Measurements from ENCODE around the gene TLR9.

The TLR9 gene

DNA sequence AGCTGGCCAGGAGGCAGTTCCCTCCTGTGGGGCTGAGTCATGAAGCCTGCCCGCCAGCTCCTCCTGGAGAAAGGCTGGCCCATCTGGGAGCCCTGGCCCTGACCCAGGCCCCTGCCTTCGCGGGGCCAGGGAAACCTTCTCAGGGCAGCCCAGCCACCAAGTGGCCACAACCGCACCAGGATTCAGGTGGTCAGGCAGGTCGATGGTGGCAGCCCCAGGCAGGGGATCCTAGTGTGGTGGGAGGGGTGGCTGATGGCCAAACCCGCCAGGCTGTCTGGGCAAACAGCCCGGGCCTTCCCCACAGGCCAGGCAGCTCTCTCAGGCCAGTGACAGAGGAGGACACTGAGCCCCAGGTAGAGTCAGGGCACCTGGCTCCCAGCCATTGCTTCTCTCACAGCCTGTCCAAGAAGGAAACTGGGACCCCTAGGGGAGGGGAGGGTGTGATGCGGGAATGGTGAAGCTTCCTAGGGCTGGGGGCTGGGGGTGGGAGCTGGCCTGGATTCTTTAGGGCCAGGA lies 12.3 kb upstream of the TLR9 start:
- peak; percentile 92 for DNase-seq (ENCODE audit: low read depth)
- H3K36me3 ChIP-seq (ENCODE audit: control insufficient read depth, insufficient read depth, low read length, severe bottlenecking): peaks cover 19% of the 10 kb centered on the region
- H3K4me3 ChIP-seq (ENCODE audit: low read length): peak overlapping the region; percentile 87

DNA sequence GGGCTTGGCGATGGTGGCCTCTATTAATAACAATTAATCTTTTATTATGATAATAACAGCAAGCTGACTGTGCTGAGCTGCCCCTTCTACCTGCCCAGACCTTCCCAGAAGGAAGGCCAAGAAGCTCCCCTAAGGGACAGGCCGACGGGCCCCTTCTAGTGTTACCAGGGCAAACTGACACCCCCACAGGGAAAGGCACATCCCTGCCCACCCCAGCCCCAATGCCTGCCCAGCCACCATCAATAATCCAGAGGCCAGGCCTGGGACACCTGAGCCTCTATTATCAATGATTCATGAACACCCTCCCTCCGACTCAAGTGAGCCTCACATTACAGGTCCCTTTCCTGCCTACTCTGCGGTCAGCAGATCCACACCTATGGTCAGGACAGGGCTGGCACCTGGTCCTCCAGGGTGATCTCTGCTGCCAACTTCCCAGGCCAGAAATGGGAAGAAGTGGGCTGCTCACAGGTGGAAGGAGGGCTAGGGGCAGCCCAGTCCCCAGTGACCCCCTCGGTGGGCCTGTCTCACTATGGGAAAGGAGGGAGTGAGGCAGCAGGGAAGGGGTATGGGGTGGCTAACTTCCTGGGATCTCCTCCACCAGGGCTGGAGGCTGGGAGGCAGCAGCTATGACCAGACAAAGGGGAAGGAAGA lies 11.7 kb upstream of the TLR9 start:
- H3K9ac ChIP-seq (ENCODE audit: low read length): peak overlapping the region; percentile 82
- peaks cover 51% of the 10 kb centered on the region for H3K4me1 ChIP-seq (ENCODE audit: control insufficient read depth, insufficient read depth, low read length)
- no peaks in the 10 kb centered on the region for H3K27me3 ChIP-seq (replicated peaks; ENCODE audit: control insufficient read depth, insufficient read depth, low read length)
- H3K9me3 ChIP-seq (ENCODE audit: control insufficient read depth, low read length): no peaks in the 10 kb centered on the region
- peak overlapping the region; percentile 87 for H3K4me3 ChIP-seq (ENCODE audit: low read length)
- peaks cover 25% of the 10 kb centered on the region for H3K36me3 ChIP-seq (ENCODE audit: control insufficient read depth, insufficient read depth, low read length, severe bottlenecking)
- no peak for DNase-seq (ENCODE audit: low read depth)

More for the DNA sequence above, 12.3 kb upstream of the TLR9 start:
- H3K27me3 ChIP-seq (replicated peaks; ENCODE audit: control insufficient read depth, insufficient read depth, low read length): no peaks in the 10 kb centered on the region
- peak overlapping the region; percentile 99 for H3K9ac ChIP-seq (ENCODE audit: low read length)
- H3K9me3 ChIP-seq (ENCODE audit: control insufficient read depth, low read length): no peaks in the 10 kb centered on the region
- H3K4me1 ChIP-seq (ENCODE audit: control insufficient read depth, insufficient read depth, low read length): peaks cover 51% of the 10 kb centered on the region

DNA sequence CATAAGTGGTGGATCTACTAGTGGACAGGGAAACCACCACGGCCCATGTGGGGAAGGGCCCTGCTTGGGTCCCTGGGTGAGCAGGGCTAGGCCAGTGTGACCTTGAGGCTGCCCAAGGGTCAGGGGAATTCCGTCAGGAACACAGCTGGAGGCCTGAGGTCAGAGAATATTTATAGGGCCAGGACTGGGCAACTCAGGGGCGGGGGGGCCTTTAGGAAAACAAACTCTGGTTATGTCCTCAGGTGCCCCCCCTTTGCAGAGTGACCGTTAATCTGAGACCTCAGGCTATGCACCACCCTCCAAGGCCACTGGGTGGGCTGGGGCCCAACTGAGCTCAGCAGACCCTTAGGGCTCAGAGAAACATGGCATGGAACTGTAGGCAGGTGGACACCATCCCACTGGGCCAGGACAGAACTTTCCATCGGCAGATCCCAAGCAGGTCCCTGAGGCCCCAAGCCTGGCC lies 11.0 kb upstream of the TLR9 start:
- Histone ChIP-seq H3K4me1 (ENCODE audit: control insufficient read depth, insufficient read depth, low read length) (peaks cover 51% of the 10 kb centered on the region), H3K9me3 (ENCODE audit: control insufficient read depth, low read length) (no peaks in the 10 kb centered on the region), H3K36me3 (ENCODE audit: control insufficient read depth, insufficient read depth, low read length, severe bottlenecking) (peaks cover 30% of the 10 kb centered on the region), H3K4me3 (ENCODE audit: low read length) (peak overlapping the region; percentile 87), H3K9ac (ENCODE audit: low read length) (peak overlapping the region; percentile 82), H3K27me3 (replicated peaks; ENCODE audit: control insufficient read depth, insufficient read depth, low read length) (no peaks in the 10 kb centered on the region)
- no peak for DNase-seq (ENCODE audit: low read depth)

- no peaks in the 10 kb centered on the region for H3K27me3 ChIP-seq (replicated peaks; ENCODE audit: control insufficient read depth, insufficient read depth, low read length)
- DNase-seq (ENCODE audit: low read depth): no peak
- peaks cover 37% of the 10 kb centered on the region for H3K4me1 ChIP-seq (ENCODE audit: control insufficient read depth, insufficient read depth, low read length)
- H3K36me3 ChIP-seq (ENCODE audit: control insufficient read depth, insufficient read depth, low read length, severe bottlenecking): peaks cover 47% of the 10 kb centered on the region
- H3K4me3 ChIP-seq (ENCODE audit: low read length): no peak overlapping the region
- no peaks in the 10 kb centered on the region for H3K9me3 ChIP-seq (ENCODE audit: control insufficient read depth, low read length)
- H3K9ac ChIP-seq (ENCODE audit: low read length): peak overlapping the region; percentile 39
These were observed 9.3 kb upstream of the TLR9 start for GRCh38 chr3:52234516-52235447.

- Histone ChIP-seq H3K27me3 (replicated peaks; ENCODE audit: control insufficient read depth, insufficient read depth, low read length) (no peaks in the 10 kb centered on the region), H3K9me3 (ENCODE audit: control insufficient read depth, low read length) (no peaks in the 10 kb centered on the region), H3K9ac (ENCODE audit: low read length) (peak overlapping the region; percentile 39), H3K36me3 (ENCODE audit: control insufficient read depth, insufficient read depth, low read length, severe bottlenecking) (peaks cover 55% of the 10 kb centered on the region), H3K4me3 (ENCODE audit: low read length) (no peak overlapping the region), H3K4me1 (ENCODE audit: control insufficient read depth, insufficient read depth, low read length) (peaks cover 36% of the 10 kb centered on the region)
- no peak for DNase-seq (ENCODE audit: low read depth)
These were observed 8.5 kb upstream of the TLR9 start for GRCh38 chr3:52233968-52234367.

GRCh38 chr3:52233108-52233591 lies 7.7 kb upstream of the TLR9 start:
- peaks cover 61% of the 10 kb centered on the region for H3K36me3 ChIP-seq (ENCODE audit: control insufficient read depth, insufficient read depth, low read length, severe bottlenecking)
- H3K9ac ChIP-seq (ENCODE audit: low read length): peak overlapping the region; percentile 60
- H3K9me3 ChIP-seq (ENCODE audit: control insufficient read depth, low read length): no peaks in the 10 kb centered on the region
- DNase-seq (ENCODE audit: low read depth): no peak
- H3K4me1 ChIP-seq (ENCODE audit: control insufficient read depth, insufficient read depth, low read length): peaks cover 35% of the 10 kb centered on the region
- no peaks in the 10 kb centered on the region for H3K27me3 ChIP-seq (replicated peaks; ENCODE audit: control insufficient read depth, insufficient read depth, low read length)
- H3K4me3 ChIP-seq (ENCODE audit: low read length): no peak overlapping the region

DNA sequence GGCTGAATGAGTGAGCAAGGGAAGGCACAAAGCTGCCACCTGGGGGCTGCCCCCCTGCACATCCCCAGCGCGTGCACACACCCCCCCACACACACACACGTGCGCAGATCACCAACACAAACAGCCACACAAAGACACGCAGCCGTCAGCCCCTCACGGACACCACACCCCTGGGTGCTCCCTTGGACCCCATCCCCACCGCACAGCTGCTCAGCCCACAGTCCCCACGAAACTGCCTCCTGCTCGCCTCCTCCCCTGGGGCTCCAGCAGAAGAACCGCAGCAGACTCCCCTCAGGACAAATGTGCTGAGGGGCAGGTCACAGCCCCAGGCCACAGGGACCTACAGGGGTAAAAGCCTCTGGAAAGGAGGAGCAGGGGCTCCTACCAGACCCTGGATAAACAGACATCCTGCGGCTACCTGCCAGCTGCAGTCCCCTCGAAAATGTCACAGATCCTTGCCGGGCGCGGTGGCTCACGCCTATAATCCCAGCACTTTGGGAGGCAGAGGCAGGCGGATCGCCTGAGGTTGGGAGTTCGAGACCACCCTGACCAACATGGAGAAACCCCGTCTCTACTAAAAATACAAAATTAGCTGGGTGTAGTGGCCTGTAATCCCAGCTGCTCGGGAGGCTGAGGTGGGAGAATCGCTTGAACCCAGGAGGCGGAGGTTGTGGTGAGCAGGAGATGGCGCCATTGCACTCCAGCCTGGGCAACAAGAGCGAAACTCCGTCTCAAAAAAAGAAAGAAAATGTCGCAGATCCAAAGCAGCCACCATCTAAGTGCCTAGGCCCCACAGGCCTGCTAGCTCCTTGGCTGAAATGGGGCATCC lies 7.0 kb upstream of the TLR9 start:
- H3K4me3 ChIP-seq (ENCODE audit: low read length): no peak overlapping the region
- no peaks in the 10 kb centered on the region for H3K9me3 ChIP-seq (ENCODE audit: control insufficient read depth, low read length)
- peaks cover 67% of the 10 kb centered on the region for H3K36me3 ChIP-seq (ENCODE audit: control insufficient read depth, insufficient read depth, low read length, severe bottlenecking)
- peaks cover 29% of the 10 kb centered on the region for H3K4me1 ChIP-seq (ENCODE audit: control insufficient read depth, insufficient read depth, low read length)
- peak overlapping the region; percentile 60 for H3K9ac ChIP-seq (ENCODE audit: low read length)
- DNase-seq (ENCODE audit: low read depth): no peak
- no peaks in the 10 kb centered on the region for H3K27me3 ChIP-seq (replicated peaks; ENCODE audit: control insufficient read depth, insufficient read depth, low read length)

- Histone ChIP-seq H3K9me3 (ENCODE audit: control insufficient read depth, low read length) (no peaks in the 10 kb centered on the region), H3K36me3 (ENCODE audit: control insufficient read depth, insufficient read depth, low read length, severe bottlenecking) (peaks cover 67% of the 10 kb centered on the region)
These were observed 6.2 kb upstream of the TLR9 start for GRCh38 chr3:52231502-52232278.

DNA sequence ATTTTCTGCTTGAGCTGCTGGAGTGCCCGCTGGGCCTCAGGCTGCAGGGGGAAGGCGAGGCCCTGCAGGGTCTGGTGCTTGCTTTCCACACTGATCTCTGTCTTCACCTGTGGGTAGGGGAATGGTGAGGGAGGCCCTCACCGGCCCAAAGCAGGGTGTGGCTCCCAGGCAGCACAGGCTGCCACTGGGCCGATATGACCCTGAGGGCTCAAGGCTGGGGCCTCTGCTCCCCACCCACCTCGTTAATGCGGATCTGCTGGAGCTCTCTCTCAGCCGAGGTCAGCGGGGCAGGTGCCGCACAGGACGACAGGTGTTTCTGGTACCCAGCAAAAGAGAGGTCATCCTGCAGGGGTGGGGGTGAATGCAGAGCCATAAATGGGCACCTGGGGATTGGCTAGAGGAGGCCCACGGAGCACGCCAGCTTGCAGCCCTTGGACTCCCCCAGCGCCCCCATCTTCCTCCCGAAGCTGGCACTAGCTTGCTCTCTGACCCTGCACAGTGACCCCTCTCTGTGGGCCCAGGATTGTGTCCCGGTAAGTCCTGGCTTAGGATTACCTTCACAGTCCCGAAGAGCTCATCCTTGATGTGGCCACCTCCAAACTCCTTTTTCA lies 5.5 kb upstream of the TLR9 start:
- H3K36me3 ChIP-seq (ENCODE audit: control insufficient read depth, insufficient read depth, low read length, severe bottlenecking): peaks cover 67% of the 10 kb centered on the region
- no peaks in the 10 kb centered on the region for H3K27me3 ChIP-seq (replicated peaks; ENCODE audit: control insufficient read depth, insufficient read depth, low read length)
- no peaks in the 10 kb centered on the region for H3K9me3 ChIP-seq (ENCODE audit: control insufficient read depth, low read length)
- H3K9ac ChIP-seq (ENCODE audit: low read length): no peak overlapping the region
- no peak overlapping the region for H3K4me3 ChIP-seq (ENCODE audit: low read length)
- peaks cover 19% of the 10 kb centered on the region for H3K4me1 ChIP-seq (ENCODE audit: control insufficient read depth, insufficient read depth, low read length)
- DNase-seq (ENCODE audit: low read depth): no peak

More at GRCh38 chr3:52231502-52232278, 6.2 kb upstream of the TLR9 start:
- H3K27me3 ChIP-seq (replicated peaks; ENCODE audit: control insufficient read depth, insufficient read depth, low read length): no peaks in the 10 kb centered on the region
- peaks cover 22% of the 10 kb centered on the region for H3K4me1 ChIP-seq (ENCODE audit: control insufficient read depth, insufficient read depth, low read length)
- H3K9ac ChIP-seq (ENCODE audit: low read length): no peak overlapping the region
- H3K4me3 ChIP-seq (ENCODE audit: low read length): no peak overlapping the region
- peak; percentile 75 for DNase-seq (ENCODE audit: low read depth)

DNA sequence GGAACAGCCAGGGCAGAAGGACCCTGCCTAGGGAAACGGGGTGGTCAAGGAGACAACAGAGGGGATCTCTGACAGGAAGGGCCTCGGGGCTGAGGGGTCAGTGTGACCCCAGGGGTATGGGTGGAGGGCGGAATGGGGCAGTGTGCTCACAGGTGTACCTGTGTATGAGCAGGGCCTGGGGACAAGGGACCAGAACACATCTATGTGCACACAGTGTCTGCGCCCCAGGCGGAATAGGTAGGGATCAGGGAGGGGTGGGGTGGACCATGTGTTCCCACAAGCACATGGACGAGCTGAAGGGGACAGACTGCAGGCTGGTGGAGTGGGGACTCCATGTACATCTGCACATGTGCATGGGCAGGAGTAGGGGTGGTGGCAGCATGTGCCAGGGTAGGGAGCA lies 5.0 kb upstream of the TLR9 start:
- DNase-seq (ENCODE audit: low read depth): no peak
- Histone ChIP-seq H3K36me3 (ENCODE audit: control insufficient read depth, insufficient read depth, low read length, severe bottlenecking) (peaks cover 67% of the 10 kb centered on the region), H3K9ac (ENCODE audit: low read length) (no peak overlapping the region), H3K9me3 (ENCODE audit: control insufficient read depth, low read length) (no peaks in the 10 kb centered on the region), H3K27me3 (replicated peaks; ENCODE audit: control insufficient read depth, insufficient read depth, low read length) (no peaks in the 10 kb centered on the region), H3K4me1 (ENCODE audit: control insufficient read depth, insufficient read depth, low read length) (peaks cover 15% of the 10 kb centered on the region), H3K4me3 (ENCODE audit: low read length) (no peak overlapping the region)

Measured in adipocyte (in vitro differentiated cells).